Panc1 (cell line): ENCODE data around the gene ZCWPW1. TPM values are rescaled to one million over a fixed set of nuclear protein-coding genes. Genes with fewer than 3 reads are reported as not detected.

Experiments used
- ATAC-seq: fragments of 200-7000 bp; cut with Tn5 transposase; 2 replicates; pipeline ENCODE4 v1.9.1; 2020; ENCODE audit warnings: mild to moderate bottlenecking, moderate library complexity
- BruUV-seq: library from RNA; stranded (reverse); fragments of 400-500 nt; replicated peaks from 2 replicates; lab custom pipeline; 2021; lab: Mats Ljungman, UMichigan
- CTCF ChIA-PET: fragments of 300-600 bp; sonication (Branson Sonifier 250); formaldehyde crosslinking; loops from one replicate; lab custom pipeline; 2022; ENCODE audit warnings: antibody characterized with exemption; lab: Charles Lee
- POLR2A ChIA-PET: fragments of 300-600 bp; sonication (Branson Sonifier 250); formaldehyde crosslinking; loops from one replicate; lab custom pipeline; 2022; ENCODE audit warnings: antibody characterized with exemption; lab: Charles Lee
- DNase-seq: peaks from one replicate; pipeline ENCODE4 v3.0.0-alpha.2; 2010; ENCODE audit warnings: low read depth, low spot score
- H3K27ac ChIP-seq: 2 replicates; pipeline ENCODE4 v1.5.1; 2011; ENCODE audit warnings: mild to moderate bottlenecking, low read length, inconsistent platforms
- H3K27me3 ChIP-seq: fragments of 200-500 bp; sonication (Bioruptor generic); 2 replicates; pipeline ENCODE4 v1.6.0; 2014; ENCODE audit warnings: low read length, inconsistent platforms; ENCODE audit not compliant: control insufficient read depth, insufficient read depth
- H3K36me3 ChIP-seq: fragments of 200-500 bp; sonication (Bioruptor generic); 2 replicates; pipeline ENCODE4 v1.5.1; 2014; ENCODE audit warnings: inconsistent platforms, mild to moderate bottlenecking, low read length, moderate library complexity; ENCODE audit not compliant: control insufficient read depth, insufficient read depth
- H3K4me1 ChIP-seq: 2 replicates; pipeline ENCODE4 v1.5.1; 2011; ENCODE audit warnings: inconsistent platforms, mild to moderate bottlenecking, low read length, moderate library complexity; ENCODE audit not compliant: control insufficient read depth, insufficient read depth
- H3K4me3 ChIP-seq, 2 experiments: 2 replicates each; pipeline ENCODE4 v1.5.1; 2011 to 2012; ENCODE audit warnings: low read depth in 2 of 2, low read length in 2 of 2, mild to moderate bottlenecking in 2 of 2, inconsistent platforms in 1 of 2, moderate library complexity in 1 of 2
- H3K9me3 ChIP-seq: fragments of 200-500 bp; sonication (Bioruptor generic); 2 replicates; pipeline ENCODE4 v1.5.1; 2014; ENCODE audit warnings: low read depth, mild to moderate bottlenecking, inconsistent platforms, low read length, moderate library complexity; ENCODE audit not compliant: control insufficient read depth, insufficient read depth
- CTCF ChIP-seq: fragments of 450-650 bp; IDR thresholded peaks from 2 replicates; pipeline ENCODE4 v1.5.1; 2017; ENCODE audit warnings: mild to moderate bottlenecking
- POLR2AphosphoS5 ChIP-seq: IDR thresholded peaks from 2 replicates; pipeline ENCODE4 v1.6.1; 2012; ENCODE audit warnings: mild to moderate bottlenecking, low read depth, low read length, moderate library complexity
- REST ChIP-seq, 2 experiments: IDR thresholded peaks; 2 replicates each; pipeline ENCODE4 v1.6.1; 2011 to 2012; ENCODE audit warnings: low read depth in 2 of 2, control low read depth in 1 of 2, low read length in 1 of 2, mild to moderate bottlenecking in 1 of 2, moderate library complexity in 1 of 2; ENCODE audit not compliant: insufficient read depth in 1 of 2
- SIN3A ChIP-seq: IDR thresholded peaks from 2 replicates; pipeline ENCODE4 v1.6.1; 2012; ENCODE audit warnings: low read depth, mild to moderate bottlenecking, low read length, moderate library complexity, borderline replicate concordance; ENCODE audit not compliant: insufficient read depth
- TCF7L2 ChIP-seq: IDR thresholded peaks from 2 replicates; pipeline ENCODE4 v1.6.1; 2011; ENCODE audit warnings: mild to moderate bottlenecking, low read depth, low read length, inconsistent platforms
- in situ Hi-C: cut with HindIII; loops from 2 replicates; pipeline ENCODE4 v1.10.0; 2016; ENCODE audit warnings: low sequenced_read_pairs, low pct_unique_long_range_greater_than_20kb
- intact Hi-C: fragments of 100-400 bp; cut with micrococcal nuclease; formaldehyde crosslinking; loops from one replicate; pipeline ENCODE4 v1.10.0; 2022; ENCODE audit not compliant: unreplicated experiment
- total RNA-seq: library from RNA; stranded (reverse); gene quantifications from one replicate; pipeline ENCODE4 v1.2.1, GENCODE V29; 2021; ENCODE audit not compliant: unreplicated experiment

The ZCWPW1 gene
- total RNA-seq, 1 experiment from 2014 or later: 6.5 TPM

GRCh38 chr7:100407285-100408180, 21.0 kb downstream of the ZCWPW1 start:
- intact Hi-C loops: no loop called here
- peak; percentile 61 for DNase-seq
- H3K27ac ChIP-seq: no peak overlapping the region

GRCh38 chr7:100406767-100407166, 21.7 kb downstream of the ZCWPW1 start:
- POLR2A ChIA-PET: no interaction called here
- H3K27ac ChIP-seq: no peak overlapping the region
- in situ Hi-C loops: no loop called here

More at GRCh38 chr7:100407285-100408180, 21.0 kb downstream of the ZCWPW1 start:
- peak; percentile 95 for ATAC-seq
- ChIA-PET CTCF (interaction anchor here (0.6 to 1.3 kb wide), 6 partner anchors 8 to 49 kb away, joined by 3 to 8 read pairs (median 4); no protein-coding TSS in a partner anchor), POLR2A (no interaction called here)
- H3K27me3 ChIP-seq: 0 out of 2 replicates have a peak, but pooled peaks cover 2% of the 10 kb centered on the region
- H3K4me1 ChIP-seq: no peaks in the 10 kb centered on the region
- TF ChIP-seq REST (IDR thresholded peaks at IDR 0.05; ENCODE audit: insufficient read depth in 1 of 2, low read depth in 2 of 2, low read length in 1 of 2) (no peak), CTCF (peak; percentile 82)
- in situ Hi-C loops: no loop called here
- H3K36me3 ChIP-seq: no peaks in the 10 kb centered on the region
- H3K4me3 ChIP-seq: no peak overlapping the region
- no peaks in the 10 kb centered on the region for H3K9me3 ChIP-seq
- no TSS peak for BruUV-seq

More at GRCh38 chr7:100406767-100407166, 21.7 kb downstream of the ZCWPW1 start:
- Histone ChIP-seq H3K27me3 (0 out of 2 replicates have a peak, but pooled peaks cover 2% of the 10 kb centered on the region), H3K4me1 (no peaks in the 10 kb centered on the region), H3K36me3 (no peaks in the 10 kb centered on the region), H3K4me3 (no peak overlapping the region), H3K9me3 (no peaks in the 10 kb centered on the region)
- no TSS peak for BruUV-seq
- intact Hi-C loops: no loop called here
- CTCF ChIA-PET: interaction anchor here (0.6 to 1.3 kb wide), 4 partner anchors 9 to 48 kb away, joined by 3 to 8 read pairs (median 4); no protein-coding TSS in a partner anchor
- no peak for ATAC-seq
- TF ChIP-seq SIN3A (no peak), POLR2AphosphoS5 (no peak), CTCF (no peak), REST (IDR thresholded peaks at IDR 0.05; ENCODE audit: insufficient read depth in 1 of 2, low read depth in 2 of 2, low read length in 1 of 2) (no peak), TCF7L2 (no peak)
- DNase-seq: no peak
